ENCODE measurements around the gene LRRC45. TPM values are rescaled to one million over a fixed set of nuclear protein-coding genes. Genes with fewer than 3 reads are reported as not detected.

LRRC45 gene
- polyA plus RNA-seq, 1 experiment, result 3.4 TPM

DNA sequence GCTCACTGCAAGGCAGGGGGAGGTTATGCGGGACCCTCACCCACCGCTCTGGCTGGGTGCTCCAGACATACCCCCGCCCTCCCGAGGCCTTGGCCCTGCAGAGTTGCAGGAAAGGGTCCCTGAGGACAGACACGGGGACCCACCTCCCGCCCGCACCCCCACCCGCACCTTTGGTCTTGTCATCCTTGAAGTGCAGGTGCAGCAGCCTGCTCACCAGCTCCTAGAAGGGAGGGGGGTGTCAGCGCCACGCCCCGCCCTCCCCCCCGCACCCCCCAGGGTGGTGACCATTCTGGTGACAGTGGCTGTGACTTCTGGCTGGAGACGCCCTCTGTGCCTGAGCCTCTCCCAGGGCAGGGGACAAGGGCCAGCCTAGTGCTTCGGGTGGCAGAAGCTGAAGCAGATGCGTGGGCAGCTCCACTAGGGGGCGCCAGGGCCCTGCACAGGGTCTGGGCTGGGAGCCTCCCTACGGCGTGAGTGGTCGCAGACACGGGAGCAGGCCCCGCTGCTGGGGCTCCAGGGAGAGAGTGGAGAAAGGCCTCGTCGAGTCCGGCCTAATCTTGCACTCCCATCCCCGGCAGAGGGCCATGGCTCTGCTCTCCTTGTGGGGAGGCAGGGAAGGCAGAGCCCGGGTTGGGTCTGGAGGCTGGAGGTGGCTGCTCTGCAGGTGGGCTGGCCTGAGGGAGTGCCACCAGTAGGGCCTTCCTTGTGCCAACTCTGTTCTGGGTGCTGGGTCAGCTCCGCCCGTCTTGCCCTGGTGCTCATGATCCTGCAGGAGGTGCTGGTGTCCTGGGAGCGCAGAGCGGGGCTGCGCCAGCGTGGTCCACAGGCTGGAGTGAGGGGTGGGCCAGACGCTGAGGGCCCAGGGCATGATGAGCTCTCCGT is 3.2 kb upstream of the LRRC45 start:
- Histone ChIP-seq H3K9me3 (ENCODE audit: control insufficient read depth, insufficient read depth, low read length) (no peaks in the 10 kb centered on the region; the same call in 1 of the 2 replicates), H3K4me3 (ENCODE audit: low read depth, low read length) (no peak overlapping the region), H3K27ac (ENCODE audit: low read depth, low read length) (no peak overlapping the region), H3K27me3 (ENCODE audit: control insufficient read depth, insufficient read depth, low read length) (no peaks in the 10 kb centered on the region)
- DNase-seq (ENCODE audit: low read depth, low spot score), result no peak
- ChIA-PET POLR2A (interaction anchor here (0.6 to 0.9 kb wide), 2 partner anchors 18 to 85 kb away, joined by 3 to 4 read pairs; partner anchors contain the start of gene DCXR), CTCF (interaction anchor here (0.5 to 4.5 kb wide), 13 partner anchors 11 to 202 kb away, joined by 3 to 34 read pairs (median 4); partner anchors contain the start of genes DCXR and NOTUM)
- TF ChIP-seq, protein P1, sequence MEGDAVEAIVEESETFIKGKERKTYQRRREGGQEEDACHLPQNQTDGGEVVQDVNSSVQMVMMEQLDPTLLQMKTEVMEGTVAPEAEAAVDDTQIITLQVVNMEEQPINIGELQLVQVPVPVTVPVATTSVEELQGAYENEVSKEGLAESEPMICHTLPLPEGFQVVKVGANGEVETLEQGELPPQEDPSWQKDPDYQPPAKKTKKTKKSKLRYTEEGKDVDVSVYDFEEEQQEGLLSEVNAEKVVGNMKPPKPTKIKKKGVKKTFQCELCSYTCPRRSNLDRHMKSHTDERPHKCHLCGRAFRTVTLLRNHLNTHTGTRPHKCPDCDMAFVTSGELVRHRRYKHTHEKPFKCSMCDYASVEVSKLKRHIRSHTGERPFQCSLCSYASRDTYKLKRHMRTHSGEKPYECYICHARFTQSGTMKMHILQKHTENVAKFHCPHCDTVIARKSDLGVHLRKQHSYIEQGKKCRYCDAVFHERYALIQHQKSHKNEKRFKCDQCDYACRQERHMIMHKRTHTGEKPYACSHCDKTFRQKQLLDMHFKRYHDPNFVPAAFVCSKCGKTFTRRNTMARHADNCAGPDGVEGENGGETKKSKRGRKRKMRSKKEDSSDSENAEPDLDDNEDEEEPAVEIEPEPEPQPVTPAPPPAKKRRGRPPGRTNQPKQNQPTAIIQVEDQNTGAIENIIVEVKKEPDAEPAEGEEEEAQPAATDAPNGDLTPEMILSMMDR (IDR thresholded peaks at IDR 0.05; ENCODE audit: low read depth, low read length), result peak; percentile 70

DNA sequence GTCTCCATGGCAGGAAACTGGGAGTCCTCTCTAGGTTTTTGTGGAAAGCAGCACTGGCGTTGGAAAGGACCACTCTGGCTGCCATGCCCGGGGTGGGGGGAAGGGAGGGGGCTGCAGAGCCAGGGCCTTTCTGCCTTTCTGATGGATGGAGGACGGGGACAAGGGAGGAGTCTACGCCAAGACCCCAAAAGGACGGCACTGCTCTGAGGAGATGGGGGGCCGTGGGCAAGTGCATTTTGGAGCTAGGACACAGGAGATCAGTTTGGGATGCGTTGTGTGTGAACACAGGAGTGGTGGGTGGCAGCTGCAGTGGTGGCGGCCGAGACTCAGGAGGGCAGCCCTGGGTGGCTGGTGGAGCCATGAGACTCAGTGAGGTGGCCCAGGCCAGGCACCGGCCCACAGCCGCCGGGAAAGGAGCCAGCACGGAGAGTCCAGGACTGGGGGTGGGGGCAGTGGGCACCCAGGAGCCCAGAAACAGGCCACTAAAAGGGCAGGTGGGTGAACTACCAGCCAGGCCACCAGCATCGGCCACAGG is 2.5 kb upstream of the LRRC45 start:
- Histone ChIP-seq H3K4me3 (ENCODE audit: low read depth, low read length) (no peak overlapping the region), H3K27me3 (ENCODE audit: control insufficient read depth, insufficient read depth, low read length) (no peaks in the 10 kb centered on the region), H3K27ac (ENCODE audit: low read depth, low read length) (no peak overlapping the region), H3K9me3 (ENCODE audit: control insufficient read depth, insufficient read depth, low read length) (no peaks in the 10 kb centered on the region; the same call in 1 of the 2 replicates)
- CTCF ChIA-PET, result interaction anchor here (0.5 to 4.5 kb wide), 12 partner anchors 10 to 202 kb away, joined by 3 to 34 read pairs (median 4); partner anchors contain the start of genes DCXR and NOTUM
- POLR2A ChIA-PET, result interaction anchor here (0.6 kb wide), 1 partner anchor 84 kb away, joined by 5 read pairs; no protein-coding TSS in a partner anchor
- no peak for DNase-seq (ENCODE audit: low read depth, low spot score)
- TF ChIP-seq, protein P1 (IDR thresholded peaks at IDR 0.05; ENCODE audit: low read depth, low read length), result no peak

DNA sequence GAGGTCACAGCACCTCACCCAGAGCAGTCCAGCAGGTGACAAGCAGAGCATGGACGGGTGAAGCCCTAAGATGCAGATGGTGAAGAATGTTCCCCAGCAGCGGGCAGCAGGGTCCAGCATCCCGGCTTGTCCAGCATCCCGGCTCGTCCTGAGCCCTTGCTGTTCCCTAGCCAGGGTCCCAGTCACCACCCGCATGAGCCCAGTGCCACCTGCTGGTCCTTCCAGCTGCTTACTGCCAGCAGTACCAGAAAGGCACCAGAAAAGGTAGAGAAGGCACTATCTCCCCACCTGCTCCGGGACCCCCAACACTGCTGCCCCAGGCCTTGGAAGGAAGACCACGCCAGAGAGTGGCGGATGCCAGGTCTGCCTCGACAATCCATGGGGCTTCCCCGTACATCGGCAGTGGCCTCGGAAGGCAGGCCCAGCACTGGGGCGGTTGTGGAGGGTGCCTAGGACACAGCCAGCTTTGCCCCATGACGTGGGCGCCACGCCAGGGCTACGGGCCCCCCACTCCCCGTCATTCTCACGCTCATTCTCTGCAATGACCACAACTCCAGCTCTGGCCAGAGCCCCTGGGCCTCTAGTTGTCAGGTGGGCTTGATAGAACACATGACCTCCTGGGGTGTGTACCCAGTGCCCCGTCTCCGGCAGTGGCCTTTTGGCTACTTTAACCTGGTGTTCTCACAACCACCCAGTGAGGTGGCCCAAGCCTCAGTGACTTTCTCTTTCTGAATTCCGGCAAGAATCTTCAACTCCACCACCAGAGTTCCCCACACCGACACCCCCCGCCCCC is 1.8 kb upstream of the LRRC45 start:
- H3K9me3 ChIP-seq (ENCODE audit: control insufficient read depth, insufficient read depth, low read length), result no peaks in the 10 kb centered on the region; the same call in 1 of the 2 replicates
- POLR2A ChIA-PET, result interaction anchor here (0.6 to 1.8 kb wide), 2 partner anchors 16 to 85 kb away, joined by 5 to 10 read pairs; partner anchors contain the start of gene DCXR
- peak; percentile 53 for DNase-seq (ENCODE audit: low read depth, low spot score)
- peak overlapping the region; percentile 80 for H3K4me3 ChIP-seq (ENCODE audit: low read depth, low read length)
- no peaks in the 10 kb centered on the region for H3K27me3 ChIP-seq (ENCODE audit: control insufficient read depth, insufficient read depth, low read length)
- TF ChIP-seq, protein P1 (IDR thresholded peaks at IDR 0.05; ENCODE audit: low read depth, low read length), result peak; percentile 72
- CTCF ChIA-PET, result interaction anchor here (0.6 to 4.5 kb wide), 6 partner anchors 16 to 93 kb away, joined by 3 to 34 read pairs (median 6); partner anchors contain the start of genes DCXR and NOTUM
- no peak overlapping the region for H3K27ac ChIP-seq (ENCODE audit: low read depth, low read length)

DNA sequence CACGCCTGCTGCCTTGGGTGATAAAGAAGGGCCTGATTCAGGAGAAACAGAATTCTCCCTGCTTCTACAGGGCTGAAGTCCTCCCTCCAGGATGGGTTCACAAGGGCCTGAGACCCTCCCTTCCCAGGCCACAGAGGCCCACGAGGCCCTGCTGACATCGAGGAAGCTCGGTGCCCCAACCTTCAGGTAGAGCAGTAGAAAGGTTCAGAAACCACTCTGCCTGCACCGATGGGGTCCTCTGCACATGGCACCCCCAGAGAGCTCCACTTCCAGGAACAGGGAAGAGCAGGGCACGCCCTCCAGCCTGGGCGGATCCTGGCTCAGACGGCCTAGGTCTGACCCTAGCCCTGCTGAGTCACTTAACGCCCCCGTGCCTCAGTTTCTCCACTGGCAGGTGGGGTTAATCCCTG is 1.2 kb upstream of the LRRC45 start:
- H3K27me3 ChIP-seq (ENCODE audit: control insufficient read depth, insufficient read depth, low read length), result no peaks in the 10 kb centered on the region
- H3K4me3 ChIP-seq (ENCODE audit: low read depth, low read length), result peak overlapping the region; percentile 80
- no peaks in the 10 kb centered on the region; the same call in 1 of the 2 replicates for H3K9me3 ChIP-seq (ENCODE audit: control insufficient read depth, insufficient read depth, low read length)
- H3K27ac ChIP-seq (ENCODE audit: low read depth, low read length), result no peak overlapping the region
- CTCF ChIA-PET, result interaction anchor here (0.6 to 4.5 kb wide), 3 partner anchors 18 to 62 kb away, joined by 3 to 34 read pairs (median 6); no protein-coding TSS in a partner anchor
- TF ChIP-seq, protein P1 (IDR thresholded peaks at IDR 0.05; ENCODE audit: low read depth, low read length), result no peak
- DNase-seq (ENCODE audit: low read depth, low spot score), result no peak
- POLR2A ChIA-PET, result interaction anchor here (0.9 to 1.9 kb wide), 3 partner anchors 16 to 76 kb away, joined by 3 to 10 read pairs (median 7); partner anchors contain the start of genes DCXR and FASN

Data from AG04450 (cell line).